Activated naive CD4-positive, alpha-beta T cell treated with Interleukin-2 at 50 U/mL for 16 hours (primary cell): ENCODE results near the gene ZC3H13.

Source experiments
- DNase-seq: peaks from one replicate; pipeline ENCODE4 v3.0.0-alpha.2; 2020

ZC3H13 gene

GRCh38 chr13:45934283-45934682 lies 118.3 kb downstream of the ZC3H13 start:
- no peak for DNase-seq

- no peak for DNase-seq
Measured at GRCh38 chr13:45933203-45933908, 119.2 kb downstream of the ZC3H13 start.

- DNase-seq: no peak
Measured at GRCh38 chr13:45932676-45933075, 119.9 kb downstream of the ZC3H13 start.

GRCh38 chr13:45932172-45932571 lies 120.4 kb downstream of the ZC3H13 start:
- DNase-seq: no peak

GRCh38 chr13:45931211-45931610 lies 121.3 kb downstream of the ZC3H13 start:
- no peak for DNase-seq

GRCh38 chr13:45930177-45930576 lies 122.4 kb downstream of the ZC3H13 start:
- DNase-seq: no peak

GRCh38 chr13:45928843-45929242 lies 123.7 kb downstream of the ZC3H13 start:
- DNase-seq: no peak

GRCh38 chr13:45928176-45928575 lies 124.4 kb downstream of the ZC3H13 start:
- DNase-seq: no peak

GRCh38 chr13:45926741-45927140 lies 125.8 kb downstream of the ZC3H13 start:
- no peak for DNase-seq

GRCh38 chr13:45925151-45925550 lies 127.4 kb downstream of the ZC3H13 start:
- DNase-seq: no peak

- no peak for DNase-seq
Measured at GRCh38 chr13:45921162-45921736, 131.3 kb downstream of the ZC3H13 start.

- no peak for DNase-seq
Measured at GRCh38 chr13:45918597-45918996, 133.9 kb downstream of the ZC3H13 start.

GRCh38 chr13:45917019-45917418 lies 135.5 kb downstream of the ZC3H13 start:
- no peak for DNase-seq

GRCh38 chr13:45915686-45916439 lies 136.7 kb downstream of the ZC3H13 start:
- DNase-seq: no peak

GRCh38 chr13:45909673-45910072 lies 142.9 kb downstream of the ZC3H13 start:
- DNase-seq: no peak

- DNase-seq: no peak
Measured at GRCh38 chr13:45909089-45909488, 143.5 kb downstream of the ZC3H13 start.

GRCh38 chr13:45907503-45907902 lies 145.0 kb downstream of the ZC3H13 start:
- no peak for DNase-seq
